ENCODE results near the gene CFLAR.

Gene CFLAR

DNA sequence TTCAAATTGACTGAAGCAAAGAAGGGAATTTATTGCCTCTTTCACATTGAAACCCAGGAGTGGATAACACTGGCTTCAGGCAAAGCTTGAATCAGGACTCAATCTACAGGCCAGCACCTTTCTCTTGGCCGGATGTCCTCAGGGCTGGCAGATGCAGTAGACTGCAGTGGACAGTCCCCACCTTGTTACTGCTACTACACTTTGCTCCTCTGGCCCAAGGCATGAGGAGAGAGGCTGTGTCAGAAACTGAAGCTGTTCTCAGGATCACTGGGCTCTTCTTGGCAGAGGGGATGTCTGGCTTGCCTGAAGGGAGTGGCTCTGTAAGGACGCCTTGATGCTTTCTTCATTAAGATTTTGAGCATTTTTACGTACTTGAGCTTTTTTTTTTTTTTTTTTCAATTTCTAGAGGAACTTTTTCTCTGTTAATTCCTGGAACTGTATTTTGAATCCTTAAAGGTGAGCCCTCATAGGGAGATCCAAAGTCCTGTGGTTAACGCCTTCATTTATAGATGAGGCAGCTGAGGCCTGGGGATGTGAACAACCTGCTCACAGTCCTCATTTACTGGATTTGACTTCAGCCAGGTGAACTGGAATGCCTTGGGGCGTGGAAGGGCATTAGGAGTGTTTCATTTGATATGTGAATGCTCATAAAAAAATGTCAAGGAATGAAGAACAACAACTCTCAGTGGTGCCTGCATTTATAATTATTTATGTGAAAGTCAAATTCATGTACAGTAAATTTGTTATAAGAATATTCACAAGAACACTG lies 103.5 kb downstream of the CFLAR start:
- no peak for DNase-seq

DNA sequence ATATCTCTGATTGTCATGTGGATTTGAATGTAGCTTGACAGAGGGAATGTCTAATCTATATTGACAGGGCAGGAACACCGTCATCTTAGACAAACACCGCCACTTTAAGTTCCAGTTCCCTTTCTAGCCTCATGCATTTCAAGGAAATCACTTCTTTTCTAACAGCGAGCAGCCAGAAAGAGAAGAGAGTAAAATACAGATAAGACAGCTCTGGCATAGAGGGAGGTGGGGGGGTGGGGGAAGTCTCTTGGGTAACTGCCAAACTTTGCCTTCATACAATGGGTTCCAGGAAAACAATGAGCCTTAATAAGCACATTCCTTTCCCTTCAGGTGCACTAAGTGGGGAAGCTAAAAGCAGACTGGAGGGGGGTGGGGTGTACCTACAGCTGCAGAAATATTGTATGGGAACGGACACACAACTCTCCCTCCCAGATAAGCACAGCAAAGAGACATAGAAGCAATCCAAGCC lies 104.2 kb downstream of the CFLAR start:
- no peak for DNase-seq

GRCh38 chr2:201223089-201224073 lies 107.4 kb downstream of the CFLAR start:
- no peak for DNase-seq
